ENCODE measurements around the gene AUTS2. TPM values are rescaled to one million over a fixed set of nuclear protein-coding genes. Genes with fewer than 3 reads are reported as not detected.
"Not testable (repeated sequence)": the region's sequence is repeated elsewhere in the genome, so short reads cannot be mapped to it uniquely, and the experiment has no call there.

AUTS2 gene
- total RNA-seq, 1 donor from 2014 or later, result 10.3 TPM

DNA sequence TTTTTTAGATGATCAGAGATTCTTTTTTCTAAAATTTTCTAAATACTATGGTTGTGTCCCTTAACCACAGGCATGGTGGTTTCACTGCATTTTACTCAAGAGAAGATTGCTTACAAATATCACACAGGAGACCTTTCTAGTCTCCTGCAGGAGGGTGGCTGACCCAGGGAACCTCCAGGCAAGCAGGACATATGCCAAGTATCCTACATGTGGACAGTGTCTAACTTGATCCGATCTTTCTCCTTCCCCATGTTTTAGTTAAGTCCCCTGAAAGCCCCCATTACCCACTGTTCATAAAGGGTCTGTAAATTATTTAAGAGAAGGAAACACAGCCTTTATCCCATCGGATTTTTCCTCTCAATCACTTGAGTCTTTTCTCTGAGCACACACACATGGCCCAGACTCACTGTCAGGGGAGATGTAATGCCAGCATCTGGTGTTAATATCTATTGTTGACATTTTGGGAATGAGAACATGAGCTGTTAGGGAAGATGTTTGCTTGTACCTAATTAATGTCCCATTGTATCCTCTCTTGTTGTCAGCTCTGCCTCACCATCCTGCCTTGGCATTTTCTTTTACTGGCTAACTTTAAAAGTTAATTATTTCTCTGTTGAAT is 755.2 kb downstream of the AUTS2 start:
- intact Hi-C loops (cut with DNase I), result no loop called here
- no peak for DNase-seq (ENCODE audit: low spot score)

DNA sequence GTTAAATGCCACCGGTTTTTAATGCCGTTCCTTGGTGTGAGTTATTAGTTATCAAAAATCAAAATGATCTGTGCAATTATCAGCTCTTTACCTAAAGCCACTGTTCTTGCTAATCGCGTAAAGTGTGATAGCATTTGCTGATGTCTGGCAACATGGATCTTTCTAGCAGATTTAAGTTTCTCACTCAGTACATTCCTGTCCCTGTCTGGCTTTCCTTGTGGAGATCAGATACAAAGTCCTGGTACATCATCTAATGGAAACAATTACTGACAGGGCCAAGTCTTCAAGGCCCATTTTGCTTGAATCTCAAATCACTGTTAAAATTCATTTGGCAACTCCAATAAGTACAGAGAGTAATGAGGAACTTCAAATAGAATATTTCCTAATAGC is 755.7 kb downstream of the AUTS2 start:
- intact Hi-C loops (cut with DNase I), result no loop called here
- DNase-seq (ENCODE audit: low spot score), result no peak

DNA sequence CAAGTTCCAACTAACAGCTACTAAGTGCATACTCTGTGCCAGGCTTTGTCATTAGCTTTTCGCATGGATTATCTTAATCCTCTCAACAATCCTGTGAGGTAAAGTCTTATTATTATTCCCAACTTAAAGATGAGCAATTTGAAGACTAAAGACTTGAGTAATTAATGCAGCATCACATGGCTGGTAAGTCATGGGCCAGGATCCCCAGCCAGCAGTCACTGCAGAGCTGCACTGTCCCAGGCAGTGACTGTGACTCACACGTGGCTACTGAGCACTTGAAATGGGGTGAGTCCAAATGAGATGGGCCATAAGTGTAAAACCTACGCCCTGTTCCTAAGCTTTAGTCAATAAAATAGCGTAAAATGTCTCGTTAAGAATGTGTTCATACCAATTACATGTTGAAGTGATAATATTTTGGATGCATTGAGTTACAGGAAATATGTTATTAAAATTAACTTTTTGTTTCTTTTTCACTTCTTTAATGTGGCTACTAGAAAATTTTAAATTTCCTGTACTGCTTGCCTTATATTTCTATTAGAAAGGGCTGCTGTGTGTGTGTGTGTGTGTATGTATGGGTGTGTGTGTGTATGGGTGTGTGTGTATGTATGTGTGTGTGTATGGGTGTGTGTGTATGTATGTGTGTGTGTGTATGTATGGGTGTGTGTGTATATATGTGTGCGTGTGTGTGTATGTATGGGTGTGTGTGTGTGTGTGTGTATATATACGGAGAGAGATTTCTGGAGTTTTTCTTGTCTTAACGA is 756.3 kb downstream of the AUTS2 start:
- intact Hi-C loops (cut with DNase I), result no loop called here
- DNase-seq (ENCODE audit: low spot score), result no peak

DNA sequence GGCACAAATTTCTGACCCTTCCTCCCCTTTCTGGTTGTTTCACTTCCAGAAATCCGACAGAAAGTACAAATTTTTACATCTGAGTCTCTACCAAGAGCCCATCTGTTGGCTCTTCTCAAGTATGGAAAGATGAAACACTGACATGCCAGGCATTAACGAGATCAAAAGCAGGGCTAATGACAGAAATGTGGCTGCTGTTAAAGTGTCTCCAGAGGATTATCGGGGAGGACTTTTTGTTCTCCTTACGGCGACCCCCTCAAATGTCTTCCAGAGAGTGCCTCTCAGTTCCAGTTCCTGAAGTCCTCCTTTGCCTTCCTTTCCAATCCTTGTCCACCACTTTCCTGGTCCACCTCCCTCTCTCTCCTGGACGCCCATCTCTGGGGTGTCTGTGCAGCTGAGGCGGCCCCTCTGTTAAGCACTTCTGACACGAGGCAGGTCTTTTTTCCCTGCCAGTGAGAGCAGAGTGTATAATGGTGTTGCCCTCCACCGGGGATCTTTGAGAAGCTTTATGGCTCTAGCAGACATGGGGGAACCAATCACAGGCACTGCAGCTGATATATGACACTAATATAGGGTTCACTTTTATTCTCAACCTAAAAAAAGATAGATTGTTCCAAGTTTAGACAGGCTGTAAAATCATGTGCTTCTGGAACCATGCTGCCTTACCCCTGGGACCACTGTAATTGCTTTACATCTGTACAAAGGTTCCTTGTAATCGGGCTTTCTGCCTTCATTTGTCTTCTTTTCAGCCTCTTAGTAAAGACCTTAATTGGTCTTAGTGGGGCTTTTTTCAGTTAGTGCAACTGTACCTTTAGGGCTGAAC is 757.1 kb downstream of the AUTS2 start:
- intact Hi-C loops (cut with DNase I), result no loop called here
- DNase-seq (ENCODE audit: low spot score), result no peak

DNA sequence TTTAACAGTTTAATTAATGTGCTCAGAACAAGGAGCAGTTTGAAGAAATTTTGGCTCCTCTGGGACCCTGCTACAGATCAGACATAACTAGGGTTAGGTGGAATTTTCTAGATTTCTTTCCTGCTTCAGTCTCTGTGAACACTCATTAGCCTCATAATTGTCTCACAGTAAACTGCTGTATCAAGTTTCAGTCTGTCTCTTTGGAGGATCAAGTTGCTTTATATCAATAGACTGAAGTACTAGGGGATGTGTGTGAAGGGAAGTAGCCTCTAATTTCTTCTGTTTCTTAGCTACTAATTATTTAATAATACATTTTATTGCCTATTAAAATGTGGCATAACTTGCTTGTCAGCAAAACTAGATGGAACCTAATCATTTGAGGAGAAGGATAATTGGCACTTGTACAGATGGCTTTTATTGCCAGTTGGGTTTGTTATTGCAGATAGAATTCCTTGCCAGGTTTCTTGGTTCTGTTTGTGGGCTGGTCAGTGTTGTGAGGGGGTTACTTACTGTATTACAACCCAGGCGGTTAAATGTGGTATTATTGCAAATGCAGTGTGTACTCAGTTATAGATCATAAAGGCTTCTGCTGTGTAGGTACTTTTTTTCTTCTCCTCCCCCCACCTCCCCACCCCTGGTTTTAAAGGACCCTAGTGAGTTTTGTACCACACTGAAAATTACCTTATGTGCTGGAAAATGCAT is 758.0 kb downstream of the AUTS2 start:
- intact Hi-C loops (cut with DNase I), result no loop called here
- no peak for DNase-seq (ENCODE audit: low spot score)

DNA sequence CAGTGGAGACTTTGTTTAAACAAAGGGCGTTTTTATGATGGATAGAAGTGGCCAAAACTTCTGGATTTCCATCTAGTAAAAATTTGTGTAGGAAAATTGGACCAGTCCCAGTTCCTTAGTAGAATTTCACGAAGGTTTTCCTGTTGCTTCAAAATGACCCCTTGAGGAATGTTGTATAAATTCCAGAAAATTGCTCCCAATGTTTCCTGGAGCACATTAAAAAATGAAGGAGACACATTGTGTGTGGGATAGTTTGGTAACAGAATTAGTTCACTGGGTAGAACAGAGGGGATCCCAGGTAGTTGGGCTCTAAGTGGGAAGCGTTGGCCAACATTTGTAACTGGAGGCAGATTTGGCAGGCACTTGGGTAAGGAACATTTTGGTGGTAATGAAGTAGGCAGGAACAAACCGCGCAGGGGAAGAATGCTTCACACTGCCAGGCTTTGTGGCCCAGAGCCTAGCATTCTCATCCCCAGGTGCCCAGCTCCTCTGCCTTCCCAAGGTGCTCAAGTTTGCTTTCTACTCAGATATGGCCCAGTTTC is 758.6 kb downstream of the AUTS2 start:
- intact Hi-C loops (cut with DNase I), result no loop called here

DNA sequence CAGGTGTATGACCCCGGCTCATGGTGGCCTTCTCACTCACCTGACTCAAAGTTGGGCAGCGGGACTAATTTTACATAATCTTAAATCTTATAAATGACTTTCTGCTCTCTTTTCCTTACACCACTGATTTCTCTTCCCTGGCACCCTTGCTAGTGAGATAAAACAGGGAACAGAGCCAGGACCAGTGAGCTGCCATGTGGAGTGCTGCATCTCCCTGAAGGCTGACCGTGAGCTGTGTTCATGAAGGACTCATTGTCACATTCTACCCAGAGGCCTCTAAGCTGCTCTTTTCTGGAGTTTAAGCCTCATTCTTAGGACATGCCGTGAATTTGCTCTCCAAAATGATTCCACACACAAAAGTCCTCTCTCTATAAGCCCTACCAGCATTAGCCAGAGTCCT is 762.3 kb downstream of the AUTS2 start:
- no peak for DNase-seq (ENCODE audit: low spot score)
- intact Hi-C loops (cut with DNase I), result no loop called here

More for the DNA sequence above, 758.6 kb downstream of the AUTS2 start:
- DNase-seq (ENCODE audit: low spot score), result no peak

DNA sequence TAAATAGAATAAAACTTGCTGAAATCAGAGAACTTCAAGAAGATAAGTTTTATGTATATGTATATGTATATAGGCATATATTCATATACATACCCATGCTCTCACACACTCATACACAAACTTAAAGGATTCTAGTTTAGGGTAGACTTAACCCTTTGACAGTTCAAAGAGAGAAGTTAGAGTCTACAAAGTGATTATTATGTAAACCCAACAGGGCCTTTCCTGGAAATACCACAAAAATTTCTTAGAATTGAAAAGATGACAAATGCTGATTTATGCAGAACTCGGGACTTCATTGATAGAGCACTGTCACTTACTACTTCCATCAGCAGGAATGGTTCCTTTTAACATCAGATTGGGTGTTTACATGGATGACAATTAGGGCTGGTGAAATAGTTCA is 763.5 kb downstream of the AUTS2 start:
- DNase-seq (ENCODE audit: low spot score), result no peak
- intact Hi-C loops (cut with DNase I), result no loop called here

DNA sequence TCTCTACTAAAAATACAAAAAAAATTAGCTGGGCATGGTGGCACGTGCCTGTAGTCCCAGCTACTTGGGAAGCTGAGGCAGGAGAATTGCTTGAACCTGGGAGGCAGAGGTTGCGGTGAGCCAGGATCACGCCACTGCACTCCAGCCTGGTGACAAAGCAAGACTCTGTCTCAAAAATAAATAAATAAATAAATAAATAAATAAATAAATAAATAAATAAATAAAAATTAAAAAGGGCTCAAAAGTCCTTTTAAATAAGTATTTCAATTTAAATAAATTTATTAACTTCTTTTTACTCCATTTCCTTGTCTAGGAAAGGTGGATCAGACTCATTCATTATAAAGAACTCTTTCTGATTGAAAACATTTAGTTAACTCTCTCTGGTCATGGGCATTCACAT is 766.1 kb downstream of the AUTS2 start:
- intact Hi-C loops (cut with DNase I); DNase-seq (ENCODE audit: low spot score): not testable (repeated sequence)

DNA sequence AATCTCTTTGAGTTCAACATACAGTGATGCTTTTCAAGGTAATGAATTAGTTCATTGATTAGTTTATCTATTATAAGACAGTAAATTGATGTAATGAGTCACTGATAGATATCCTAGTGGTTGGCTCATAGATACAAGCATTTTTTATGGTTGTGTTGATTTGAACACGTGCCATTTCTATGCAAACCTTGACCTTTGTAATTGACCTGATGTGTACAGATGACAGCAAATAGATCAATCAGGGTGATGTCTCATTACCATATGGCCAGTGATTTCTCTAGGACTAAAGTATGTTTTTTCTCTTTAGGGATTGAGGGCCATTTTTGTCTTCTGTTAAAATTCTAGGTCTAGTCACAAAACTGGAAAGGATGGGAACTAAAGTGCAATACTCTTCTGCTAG is 773.4 kb downstream of the AUTS2 start:
- no peak for DNase-seq (ENCODE audit: low spot score)
- intact Hi-C loops (cut with DNase I), result no loop called here

DNA sequence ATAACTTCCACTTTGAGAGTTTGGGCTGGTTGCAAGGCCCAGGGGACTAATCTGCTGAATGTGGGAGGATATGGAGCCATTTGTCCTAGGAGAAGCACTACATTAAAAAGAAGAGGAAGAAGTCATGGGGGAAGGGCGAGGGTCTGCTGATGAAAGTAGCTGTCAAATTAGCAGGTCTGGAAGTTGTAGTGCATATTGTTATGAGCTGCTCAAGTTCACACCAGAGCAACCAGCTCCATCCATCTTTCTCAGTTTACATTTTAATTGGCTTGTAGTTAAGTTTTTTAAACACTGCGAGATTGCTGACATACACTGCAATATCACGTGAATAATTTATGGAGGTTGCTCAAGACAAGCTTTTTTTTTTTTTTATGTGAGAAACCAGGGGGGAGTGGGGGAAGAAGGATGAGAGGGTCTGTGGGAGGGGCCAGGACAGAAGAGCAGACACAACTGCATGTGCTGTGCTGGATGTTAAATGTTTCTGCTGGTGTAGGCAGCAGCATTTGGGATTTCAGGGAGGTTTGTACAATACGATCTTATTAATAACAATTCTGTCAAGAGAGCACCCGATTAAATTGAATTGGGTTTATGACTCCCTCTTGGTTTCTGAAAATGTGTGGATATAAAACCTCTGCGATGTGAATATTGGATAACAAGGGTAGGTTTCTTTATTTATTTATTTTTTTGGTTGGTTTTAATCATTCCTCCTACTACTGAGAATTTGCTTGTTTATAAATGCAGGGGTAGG is 774.7 kb downstream of the AUTS2 start:
- DNase-seq (ENCODE audit: low spot score), result no peak
- intact Hi-C loops (cut with DNase I), result no loop called here

DNA sequence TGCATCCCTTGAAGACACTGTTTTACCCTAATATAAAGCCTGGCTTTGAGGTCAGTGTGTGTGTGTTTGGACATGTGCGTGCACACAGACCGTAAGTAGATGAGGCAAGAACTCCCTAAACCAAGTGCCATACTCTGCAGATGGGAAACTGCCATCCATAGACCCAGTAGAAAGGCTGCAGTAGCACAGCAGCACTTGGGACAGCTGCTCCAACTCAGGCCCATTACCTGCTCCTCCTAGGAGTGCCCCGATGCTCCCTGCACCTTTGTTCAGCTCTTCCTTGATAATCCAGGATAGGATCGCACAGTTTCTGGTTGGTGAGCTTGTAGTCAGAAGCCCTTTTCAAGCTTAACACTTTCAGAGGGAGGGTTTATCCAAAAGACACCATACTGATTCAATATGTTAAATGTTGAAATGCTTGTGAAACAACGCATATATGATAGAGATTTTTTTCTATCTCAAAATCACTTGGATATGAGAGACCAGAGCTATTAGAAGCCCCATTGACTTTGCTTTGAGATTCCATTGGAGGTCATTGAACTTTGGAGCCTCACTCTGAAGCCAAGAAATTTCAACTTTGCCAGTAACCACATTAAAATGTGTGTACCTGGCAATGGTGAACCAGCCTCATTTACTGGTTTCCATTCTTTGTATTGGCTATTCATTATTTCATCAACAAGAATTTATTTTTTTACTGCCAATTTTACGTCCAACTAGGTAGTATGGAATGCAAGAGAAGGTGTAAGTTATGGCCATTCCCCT is 776.7 kb downstream of the AUTS2 start:
- intact Hi-C loops (cut with DNase I), result no loop called here
- no peak for DNase-seq (ENCODE audit: low spot score)

DNA sequence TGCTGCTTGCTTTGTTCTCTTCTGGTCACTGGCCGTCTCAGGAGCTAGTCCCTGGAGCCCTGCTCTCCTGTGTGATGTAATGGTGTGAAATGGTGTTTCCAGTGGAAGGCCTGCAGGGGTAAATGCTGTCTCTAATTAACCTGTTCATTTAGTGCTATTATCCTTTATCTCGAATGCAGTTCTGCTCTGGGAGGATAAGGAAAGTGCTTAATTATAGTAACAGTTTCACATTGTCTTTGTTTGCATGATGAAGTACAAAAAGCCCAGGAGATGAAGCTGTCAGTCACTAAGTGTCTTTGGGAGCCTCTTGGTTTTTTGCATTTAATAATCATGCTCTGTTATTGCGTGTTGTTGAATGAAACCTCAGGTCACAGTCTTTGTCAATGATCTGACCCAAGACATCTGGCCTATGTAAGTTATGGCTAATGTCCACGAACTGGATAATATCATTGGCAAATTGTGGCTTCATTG is 778.3 kb downstream of the AUTS2 start:
- intact Hi-C loops (cut with DNase I), result no loop called here
- DNase-seq (ENCODE audit: low spot score), result no peak

DNA sequence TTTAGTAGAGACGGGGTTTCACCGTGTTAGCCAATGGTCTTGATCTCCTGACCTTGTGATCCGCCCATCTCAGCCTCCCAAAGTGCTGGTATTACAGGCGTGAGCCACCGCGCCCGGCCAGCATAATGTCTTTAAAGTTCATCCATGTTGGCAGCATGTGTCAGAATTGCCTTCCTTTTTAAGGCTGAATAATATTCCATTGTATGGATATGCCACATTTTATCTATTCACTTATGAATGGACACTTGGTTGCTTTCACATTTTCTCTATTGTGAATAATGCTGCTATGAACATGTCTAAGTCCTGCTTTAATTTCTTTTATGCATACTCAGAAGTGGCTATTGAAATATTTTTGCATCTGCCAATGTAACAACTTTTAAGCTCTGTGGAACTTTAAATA is 779.7 kb downstream of the AUTS2 start:
- no peak for DNase-seq (ENCODE audit: low spot score)
- intact Hi-C loops (cut with DNase I), result no loop called here

DNA sequence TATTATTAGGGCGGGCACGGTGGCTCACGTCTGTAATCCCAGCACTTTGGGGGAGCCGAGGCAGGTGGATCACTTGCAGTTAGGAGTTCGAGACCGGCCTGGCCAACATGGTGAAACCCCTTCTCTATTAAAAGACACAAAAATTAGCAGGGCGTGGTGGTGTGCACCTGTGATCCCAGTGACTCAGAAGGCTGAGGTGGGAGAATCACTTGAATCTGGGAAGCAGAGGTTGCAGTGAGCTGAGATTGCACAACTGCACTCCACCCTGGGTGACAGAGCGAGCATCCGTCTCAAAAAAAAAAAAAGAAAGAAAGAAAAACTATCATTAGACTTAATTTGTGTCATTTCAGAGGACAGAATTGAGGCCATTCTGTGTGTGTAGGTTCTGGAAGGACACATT is 780.9 kb downstream of the AUTS2 start:
- DNase-seq (ENCODE audit: low spot score), result no peak
- intact Hi-C loops (cut with DNase I), result no loop called here

DNA sequence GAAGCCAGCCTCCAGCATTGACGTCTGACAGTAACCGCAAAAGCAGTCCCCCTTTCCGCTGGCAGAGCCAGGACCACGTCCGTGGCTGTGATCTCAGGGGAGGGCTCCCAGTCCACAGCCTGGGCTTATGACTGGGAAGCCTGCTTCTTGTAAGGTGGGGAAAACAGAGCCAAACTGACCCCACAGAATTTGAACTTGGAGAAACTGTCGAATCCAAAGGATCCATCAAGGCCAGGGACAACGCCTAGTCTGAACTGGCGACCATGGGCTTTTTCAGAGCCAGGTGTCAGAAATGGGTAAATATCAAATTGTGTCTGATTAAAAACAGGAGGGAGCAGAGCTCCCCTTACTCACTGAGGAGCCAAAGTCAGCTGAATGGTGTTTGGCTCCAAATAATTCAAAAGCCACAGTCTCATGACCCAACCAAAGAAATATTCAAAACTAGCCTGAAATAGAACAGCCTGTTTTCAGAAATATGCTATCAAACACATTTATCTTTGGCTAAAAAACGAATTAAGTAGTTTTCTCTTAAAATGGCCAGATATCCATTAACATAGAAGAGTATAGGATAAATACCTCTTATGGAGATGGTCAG is 782.2 kb downstream of the AUTS2 start:
- DNase-seq (ENCODE audit: low spot score), result peak; percentile 77
- intact Hi-C loops (cut with DNase I), result no loop called here

DNA sequence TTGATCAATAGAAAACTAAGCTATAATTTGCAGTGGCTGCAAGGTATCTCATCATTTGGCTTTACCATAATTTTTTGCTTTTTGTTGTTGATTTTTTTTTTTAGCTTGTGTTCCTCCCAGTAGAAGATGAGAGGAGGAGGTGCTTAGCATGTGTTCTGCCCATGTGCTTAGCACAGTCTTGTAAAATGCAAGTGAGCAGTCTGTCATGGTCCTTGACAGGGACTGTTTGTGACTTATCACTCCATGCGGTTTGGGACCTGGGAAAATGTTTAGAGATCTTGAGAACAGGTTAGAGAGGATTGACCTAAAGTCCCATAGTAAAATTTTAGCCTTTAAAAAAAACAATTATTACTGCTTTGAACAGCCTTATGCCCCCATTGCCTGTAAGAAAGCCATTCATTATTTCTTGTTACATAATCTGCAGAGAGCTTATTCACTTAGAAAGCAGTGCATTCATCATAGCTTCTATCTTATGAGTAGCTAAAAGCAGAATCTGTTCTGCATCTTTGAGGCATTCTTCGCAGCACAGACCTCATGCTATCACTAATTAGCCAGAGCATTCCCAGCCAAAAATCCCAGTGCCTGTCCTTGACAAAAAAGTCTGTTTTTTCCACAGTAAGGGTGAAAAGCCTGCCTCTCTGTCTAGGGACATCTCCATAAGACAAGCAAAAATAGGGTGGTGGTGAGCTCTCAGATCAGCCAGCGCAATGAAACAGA is 784.9 kb downstream of the AUTS2 start:
- no peak for DNase-seq (ENCODE audit: low spot score)
- intact Hi-C loops (cut with DNase I), result no loop called here

Measured in cardiac septum (tissue), 1 donor.